ENCODE data around the gene FUBP1. TPM values are rescaled to one million over a fixed set of nuclear protein-coding genes. Genes with fewer than 3 reads are reported as not detected.

Gene FUBP1
- polyA plus RNA-seq, 3 donors: 16.5 to 47.3 (median 16.5) TPM

DNA sequence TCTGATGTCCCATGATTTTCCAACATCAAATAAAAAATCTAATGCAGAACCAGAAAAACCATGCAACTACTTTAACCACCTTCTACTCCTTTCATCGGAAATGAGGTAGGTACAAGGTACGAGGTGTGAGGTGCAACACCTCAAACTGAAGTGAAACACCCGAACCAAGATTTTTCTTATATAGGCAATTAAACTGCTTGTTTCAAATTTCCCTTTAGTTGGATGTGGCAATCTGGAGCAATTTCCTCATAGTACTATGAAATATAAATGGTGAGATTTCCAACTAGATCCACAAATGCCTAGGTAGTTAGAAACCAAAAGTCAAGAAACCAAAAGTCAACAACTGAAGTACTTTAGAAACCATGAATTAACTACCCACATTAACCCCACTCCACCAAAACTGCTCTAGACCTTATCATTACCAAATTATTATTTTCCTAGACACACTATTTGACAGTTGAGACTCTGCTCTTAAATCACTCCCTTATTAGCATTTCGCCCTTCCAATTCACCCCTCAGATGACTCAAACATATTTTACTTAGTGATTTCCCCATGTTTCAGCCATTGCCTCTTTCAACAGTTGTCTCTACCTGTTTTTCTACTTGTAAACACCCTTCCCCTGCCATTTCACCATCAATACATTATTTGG is 37.8 kb downstream of the FUBP1 start:
- intact Hi-C loops (cut with micrococcal nuclease): no loop called here
- Mint-ChIP-seq H3K36me3 (peaks cover 31 to 48% of the 10 kb centered on the region in 2 donors), H3K4me3 (no peak overlapping the region), H3K9me3 (no peaks in the 10 kb centered on the region), H3K27ac (peak overlapping the region in 2 of 7 donors; percentile 0 to 21), H3K27me3 (ENCODE audit: low read depth in 3 of 3) (no peaks in the 10 kb centered on the region), H3K4me1 (peaks cover 3% of the 10 kb centered on the region)
- Histone ChIP-seq H4K20me1 (ENCODE audit: insufficient read depth, low read length) (peaks cover 7% of the 10 kb centered on the region), H3K9ac (ENCODE audit: insufficient read depth, low read length, poor library complexity, severe bottlenecking) (no peak overlapping the region), H3K4me1 (ENCODE audit: control insufficient read depth in 1 of 2, insufficient read depth in 2 of 2, low read length in 2 of 2) (no peaks in the 10 kb centered on the region), H3K36me3 (replicated peaks in 1 of 2; ENCODE audit: control insufficient read depth in 1 of 2, insufficient read depth in 2 of 2, low read length in 2 of 2) (peaks cover 20 to 62% of the 10 kb centered on the region in 2 donors), H3K4me3 (replicated peaks in 1 of 3; ENCODE audit: low read depth in 2 of 3, low read length in 3 of 3) (no peak overlapping the region), H2AFZ (ENCODE audit: insufficient read depth, low read depth, low read length, poor library complexity, severe bottlenecking) (no peak overlapping the region), H3K9me3 (replicated peaks in 1 of 2; ENCODE audit: control insufficient read depth in 1 of 2, insufficient read depth in 1 of 2, low read length in 2 of 2) (no peaks in the 10 kb centered on the region), H3K4me2 (replicated peaks; ENCODE audit: extremely low read depth, low read length, poor library complexity, severe bottlenecking) (no peak overlapping the region), H3K79me2 (ENCODE audit: insufficient read depth, low read length) (no peaks in the 10 kb centered on the region), H3K27me3 (ENCODE audit: control insufficient read depth in 2 of 2, insufficient read depth in 2 of 2, low read length in 2 of 2) (no peaks in the 10 kb centered on the region), H3K27ac (ENCODE audit: low read depth in 1 of 2, low read length in 2 of 2) (no peak overlapping the region)
- no peak for DNase-seq
- TF ChIP-seq, protein P1, sequence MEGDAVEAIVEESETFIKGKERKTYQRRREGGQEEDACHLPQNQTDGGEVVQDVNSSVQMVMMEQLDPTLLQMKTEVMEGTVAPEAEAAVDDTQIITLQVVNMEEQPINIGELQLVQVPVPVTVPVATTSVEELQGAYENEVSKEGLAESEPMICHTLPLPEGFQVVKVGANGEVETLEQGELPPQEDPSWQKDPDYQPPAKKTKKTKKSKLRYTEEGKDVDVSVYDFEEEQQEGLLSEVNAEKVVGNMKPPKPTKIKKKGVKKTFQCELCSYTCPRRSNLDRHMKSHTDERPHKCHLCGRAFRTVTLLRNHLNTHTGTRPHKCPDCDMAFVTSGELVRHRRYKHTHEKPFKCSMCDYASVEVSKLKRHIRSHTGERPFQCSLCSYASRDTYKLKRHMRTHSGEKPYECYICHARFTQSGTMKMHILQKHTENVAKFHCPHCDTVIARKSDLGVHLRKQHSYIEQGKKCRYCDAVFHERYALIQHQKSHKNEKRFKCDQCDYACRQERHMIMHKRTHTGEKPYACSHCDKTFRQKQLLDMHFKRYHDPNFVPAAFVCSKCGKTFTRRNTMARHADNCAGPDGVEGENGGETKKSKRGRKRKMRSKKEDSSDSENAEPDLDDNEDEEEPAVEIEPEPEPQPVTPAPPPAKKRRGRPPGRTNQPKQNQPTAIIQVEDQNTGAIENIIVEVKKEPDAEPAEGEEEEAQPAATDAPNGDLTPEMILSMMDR (IDR thresholded peaks at IDR 0.05): no peak
- 86% methylated on average over 1 of the region's 4 CpGs for WGBS (ENCODE audit: insufficient coverage)

DNA sequence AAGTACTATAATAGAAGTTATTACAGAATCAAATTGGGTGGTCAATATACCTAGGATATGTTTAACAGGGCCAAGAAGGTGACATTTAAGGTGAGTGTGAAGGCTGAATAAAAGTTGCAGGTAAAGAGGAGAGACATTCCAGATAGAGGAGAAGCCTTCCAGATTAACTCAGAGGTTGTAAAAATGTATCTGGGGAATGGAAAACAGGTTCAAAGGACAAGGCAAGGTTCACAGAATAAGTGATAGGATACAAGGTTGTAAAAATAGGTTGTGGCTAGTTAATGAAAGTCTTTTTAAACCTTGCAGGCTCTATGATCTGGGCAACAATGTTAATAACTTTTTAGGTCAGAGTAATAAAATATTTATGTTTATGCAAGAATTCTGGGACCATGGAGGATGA is 40.2 kb downstream of the FUBP1 start:
- Histone ChIP-seq H3K9me3 (replicated peaks in 1 of 2; ENCODE audit: control insufficient read depth in 1 of 2, insufficient read depth in 1 of 2, low read length in 2 of 2) (no peaks in the 10 kb centered on the region), H3K4me2 (replicated peaks; ENCODE audit: extremely low read depth, low read length, poor library complexity, severe bottlenecking) (no peak overlapping the region), H3K27ac (ENCODE audit: low read depth in 1 of 2, low read length in 2 of 2) (no peak overlapping the region), H3K4me1 (ENCODE audit: control insufficient read depth in 1 of 2, insufficient read depth in 2 of 2, low read length in 2 of 2) (no peaks in the 10 kb centered on the region), H3K27me3 (ENCODE audit: control insufficient read depth in 2 of 2, insufficient read depth in 2 of 2, low read length in 2 of 2) (no peaks in the 10 kb centered on the region), H3K79me2 (ENCODE audit: insufficient read depth, low read length) (no peaks in the 10 kb centered on the region), H4K20me1 (ENCODE audit: insufficient read depth, low read length) (peaks cover 7% of the 10 kb centered on the region), H2AFZ (ENCODE audit: insufficient read depth, low read depth, low read length, poor library complexity, severe bottlenecking) (no peak overlapping the region), H3K36me3 (replicated peaks in 1 of 2; ENCODE audit: control insufficient read depth in 1 of 2, insufficient read depth in 2 of 2, low read length in 2 of 2) (peaks cover 5 to 52% of the 10 kb centered on the region in 2 donors), H3K9ac (ENCODE audit: insufficient read depth, low read length, poor library complexity, severe bottlenecking) (no peak overlapping the region), H3K4me3 (replicated peaks in 1 of 3; ENCODE audit: low read depth in 2 of 3, low read length in 3 of 3) (no peak overlapping the region)
- Mint-ChIP-seq H3K4me1 (peaks cover 3% of the 10 kb centered on the region), H3K27me3 (ENCODE audit: low read depth in 3 of 3) (no peaks in the 10 kb centered on the region), H3K9me3 (no peaks in the 10 kb centered on the region), H3K27ac (peak overlapping the region in 1 of 7 donors; percentile 75), H3K36me3 (peaks cover 17 to 38% of the 10 kb centered on the region in 2 donors), H3K4me3 (no peak overlapping the region)
- TF ChIP-seq, protein P1 (IDR thresholded peaks at IDR 0.05): no peak
- no peak for DNase-seq
- intact Hi-C loops (cut with micrococcal nuclease): no loop called here
